Central memory CD8-positive, alpha-beta T cell (primary cell): Measurements from ENCODE around the gene KRT16.
"Not testable (repeated sequence)": the region's sequence is repeated elsewhere in the genome, so short reads cannot be mapped to it uniquely, and the experiment has no call there.

Experiments
- ATAC-seq: fragments of 150-1000 bp; cut with Tn5 transposase; replicated peaks from 2 replicates; pipeline ENCODE4 v1.10.0; 2022; ENCODE audit warnings: mild to moderate bottlenecking, moderate FRiP score, moderate number of reproducible peaks; ENCODE audit not compliant: poor library complexity, severe bottlenecking; ENCODE audit errors: extremely low read depth
- DNase-seq, 2 donors: peaks; one replicate each; pipeline ENCODE4 v3.0.0; 2021; ENCODE audit warnings: low spot score in 2 of 2
- H3K27ac Mint-ChIP-seq: one replicate; pipeline ENCODE4 v1.8.0; 2022; ENCODE audit warnings: low read depth, mild to moderate bottlenecking, moderate library complexity, mixed read lengths
- H3K27me3 Mint-ChIP-seq: one replicate; pipeline ENCODE4 v1.8.0; 2022; ENCODE audit warnings: mixed read lengths
- H3K36me3 Mint-ChIP-seq: one replicate; pipeline ENCODE4 v1.8.0; 2022; ENCODE audit warnings: mild to moderate bottlenecking, moderate library complexity, mixed read lengths; ENCODE audit not compliant: insufficient read depth
- H3K4me1 Mint-ChIP-seq: one replicate; pipeline ENCODE4 v1.8.0; 2022; ENCODE audit warnings: mixed read lengths
- H3K4me3 Mint-ChIP-seq: one replicate; pipeline ENCODE4 v1.8.0; 2022; ENCODE audit warnings: mild to moderate bottlenecking, moderate library complexity, mixed read lengths
- H3K9me3 Mint-ChIP-seq: one replicate; pipeline ENCODE4 v1.8.0; 2022; ENCODE audit warnings: mixed read lengths

The KRT16 gene

DNA sequence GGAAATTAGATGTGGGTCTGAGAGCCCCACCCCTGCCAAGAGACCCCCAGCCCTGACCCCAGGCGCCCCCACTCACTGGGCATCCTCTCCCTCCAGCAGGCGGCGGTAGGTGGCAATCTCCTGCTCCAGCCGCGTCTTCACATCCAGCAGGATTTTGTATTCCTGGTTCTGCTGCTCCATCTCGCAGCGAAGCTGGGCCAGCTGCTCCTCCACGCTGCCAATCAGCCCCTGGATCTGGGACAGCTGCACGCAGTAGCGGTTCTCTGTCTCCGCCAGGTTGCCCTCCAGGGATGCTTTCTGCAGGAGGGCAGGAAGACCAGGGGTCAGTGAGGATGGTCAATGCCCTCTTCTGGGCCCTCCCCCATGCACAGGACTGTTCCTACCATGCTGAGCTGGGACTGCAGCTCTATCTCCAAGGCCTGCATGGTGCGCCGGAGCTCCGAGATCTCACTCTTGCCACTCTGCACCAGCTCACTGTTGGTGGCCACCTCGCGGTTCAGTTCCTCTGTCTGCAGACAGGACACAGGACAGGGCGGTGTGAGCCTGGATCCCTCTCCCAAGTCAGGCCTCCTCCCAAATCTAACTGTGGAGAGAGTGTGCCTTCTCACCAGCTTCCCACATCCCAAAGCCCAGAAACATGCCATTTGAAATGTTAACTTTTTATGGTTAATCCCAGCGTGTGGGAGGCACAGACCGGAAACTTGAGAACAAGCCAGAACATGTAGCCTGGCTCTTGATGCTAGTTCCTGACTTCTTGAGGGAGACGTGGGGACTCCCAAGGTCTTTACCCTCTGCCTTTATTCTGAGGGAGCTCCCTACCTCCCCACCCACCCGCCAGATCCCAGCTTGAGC is 8.2 kb upstream of the KRT16 start:
- peaks cover 36% of the 10 kb centered on the region for H3K27me3 Mint-ChIP-seq
- no peak overlapping the region for H3K27ac Mint-ChIP-seq
- H3K4me1 Mint-ChIP-seq, result no peaks in the 10 kb centered on the region
- no peak overlapping the region for H3K4me3 Mint-ChIP-seq
- H3K36me3 Mint-ChIP-seq, result peaks cover 5% of the 10 kb centered on the region
- ATAC-seq, result no peak
- DNase-seq, result no peak
- no peaks in the 10 kb centered on the region for H3K9me3 Mint-ChIP-seq

DNA sequence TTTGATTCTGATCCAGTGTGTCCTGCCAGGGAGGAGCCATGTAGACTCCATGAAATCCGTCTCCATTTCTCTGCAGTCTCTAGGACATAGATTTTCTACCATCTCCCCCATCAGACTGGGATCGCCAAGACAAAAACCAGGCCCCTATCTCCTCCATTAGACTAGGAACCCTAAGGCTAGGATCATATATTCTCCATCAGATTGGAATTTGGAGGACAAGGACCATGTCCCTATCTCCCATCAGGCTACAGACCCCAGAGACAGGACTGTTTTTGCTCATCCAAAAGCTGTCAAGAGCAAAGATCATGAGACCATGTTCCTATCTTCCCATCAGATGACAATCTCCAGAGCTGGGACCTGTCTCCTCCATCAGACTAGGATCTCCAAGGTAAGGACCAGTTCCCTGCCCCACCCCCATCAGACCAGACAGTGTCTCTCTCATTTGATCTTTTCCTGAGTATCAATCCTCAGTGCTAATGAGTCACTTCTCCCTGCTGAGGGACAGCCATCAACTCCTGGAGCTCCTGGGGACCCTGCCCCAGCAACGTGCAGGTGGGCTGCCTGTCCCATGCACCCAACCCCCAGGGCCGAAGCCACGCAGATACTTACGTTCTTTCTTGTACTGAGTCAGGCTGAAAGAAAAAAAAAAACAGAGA is 7.5 kb upstream of the KRT16 start:
- not testable (repeated sequence) for H3K4me3 Mint-ChIP-seq, ATAC-seq, DNase-seq, H3K36me3 Mint-ChIP-seq, H3K27ac Mint-ChIP-seq, H3K4me1 Mint-ChIP-seq, H3K9me3 Mint-ChIP-seq
- H3K27me3 Mint-ChIP-seq, result peaks cover 39% of the 10 kb centered on the region

DNA sequence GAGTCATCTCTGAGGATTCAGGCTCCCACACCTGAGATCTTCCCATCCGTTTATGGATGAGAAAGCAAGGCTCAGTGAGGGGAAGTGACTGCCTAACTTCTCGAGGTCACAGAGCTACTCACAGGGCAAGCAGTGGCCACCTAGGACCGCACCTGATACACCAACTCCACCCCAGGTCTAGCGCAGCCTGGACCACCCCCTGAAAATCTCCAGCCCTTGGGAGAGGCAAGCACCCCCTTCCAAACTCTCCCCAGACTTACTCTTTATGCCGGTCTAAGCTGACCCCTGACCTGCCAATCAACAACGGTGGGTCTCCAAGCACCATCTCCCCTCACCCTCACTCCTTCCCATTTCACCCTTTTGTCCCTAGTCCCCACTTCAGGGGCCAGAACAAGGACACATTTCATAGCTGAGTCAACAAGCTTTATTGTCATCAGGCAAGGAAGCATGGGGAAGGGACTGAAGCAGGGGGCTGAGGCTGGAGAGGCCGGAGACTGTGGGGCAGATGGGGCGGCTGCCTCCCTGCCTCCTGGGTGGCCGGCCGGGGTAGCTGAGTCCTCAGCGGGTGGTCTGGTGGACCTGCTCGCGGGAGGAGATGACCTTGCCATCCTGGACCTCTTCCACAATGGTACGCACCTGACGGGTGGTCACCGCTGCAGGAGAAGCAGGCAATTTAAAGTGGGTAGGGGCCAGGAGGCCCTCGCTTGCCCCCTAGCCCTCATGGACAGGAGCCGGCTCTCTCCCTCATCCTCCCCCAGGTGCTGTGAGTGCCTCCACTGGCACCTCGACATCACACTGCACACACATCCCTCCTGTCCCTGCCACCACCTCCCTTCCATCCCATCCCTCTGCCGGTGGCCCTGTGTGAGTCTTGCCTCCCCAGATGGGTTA is 6.7 kb upstream of the KRT16 start:
- no peak for DNase-seq
- peaks cover 5% of the 10 kb centered on the region for H3K36me3 Mint-ChIP-seq
- no peak overlapping the region for H3K27ac Mint-ChIP-seq
- no peaks in the 10 kb centered on the region for H3K9me3 Mint-ChIP-seq
- ATAC-seq, result no peak
- H3K27me3 Mint-ChIP-seq, result peaks cover 47% of the 10 kb centered on the region
- H3K4me3 Mint-ChIP-seq, result no peak overlapping the region
- H3K4me1 Mint-ChIP-seq, result no peaks in the 10 kb centered on the region

DNA sequence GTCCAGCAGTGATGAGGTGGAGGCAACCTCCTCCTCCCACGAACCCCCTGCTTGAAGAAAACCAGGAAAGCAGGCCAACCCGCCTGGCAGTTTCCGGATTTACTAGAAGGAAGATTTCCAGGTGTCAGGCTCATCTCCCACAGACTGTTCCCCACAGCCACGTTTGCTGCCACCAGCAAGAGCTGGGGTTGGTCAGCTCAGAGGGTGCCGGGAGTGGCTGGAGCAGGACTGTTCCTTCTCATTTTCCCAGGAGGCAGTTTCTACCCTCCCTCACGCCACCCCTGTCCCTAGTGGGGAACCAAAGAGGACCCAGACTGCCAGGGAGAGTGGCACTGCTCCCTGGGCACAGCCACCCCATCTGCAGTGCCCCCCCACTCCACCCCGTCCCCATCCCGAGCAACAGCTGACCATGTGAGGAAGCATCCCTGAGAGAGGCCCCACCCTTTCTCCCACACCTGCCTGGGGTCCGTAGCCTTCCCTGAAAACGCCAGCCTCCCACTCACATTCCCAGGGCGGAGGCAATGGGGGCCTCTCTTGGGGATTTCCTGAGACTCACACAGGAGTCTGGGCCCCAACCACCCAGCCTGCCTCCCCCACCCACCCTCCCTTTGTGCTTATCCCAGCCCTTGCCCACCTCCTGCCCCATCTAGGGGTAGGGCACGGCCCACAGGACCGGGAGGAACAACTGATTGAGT is 5.9 kb upstream of the KRT16 start:
- Mint-ChIP-seq H3K4me1 (no peaks in the 10 kb centered on the region), H3K36me3 (peaks cover 5% of the 10 kb centered on the region), H3K4me3 (no peak overlapping the region), H3K27ac (no peak overlapping the region), H3K9me3 (no peaks in the 10 kb centered on the region), H3K27me3 (peaks cover 55% of the 10 kb centered on the region)
- DNase-seq (no peak), ATAC-seq (no peak)

DNA sequence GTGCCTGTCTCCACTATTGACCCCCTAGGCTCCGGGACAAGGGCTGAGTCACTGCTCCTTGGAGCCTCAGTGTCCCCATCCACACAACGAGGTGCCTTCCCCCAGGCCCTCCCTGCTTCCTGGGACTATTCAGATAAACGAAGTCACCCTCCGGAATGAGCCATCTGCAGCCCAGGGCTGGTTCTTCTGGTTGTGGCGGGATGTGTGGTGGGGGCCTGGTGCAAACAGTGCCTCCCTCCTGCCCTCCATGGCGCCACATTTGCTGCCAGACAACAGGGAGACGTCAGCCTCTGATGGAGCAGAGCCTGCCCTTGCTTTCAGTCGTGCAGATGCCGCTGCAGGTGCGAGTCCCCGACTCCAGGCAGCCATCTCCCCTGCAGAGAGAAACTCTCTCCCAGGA is 5.1 kb upstream of the KRT16 start:
- DNase-seq, result no peak
- Mint-ChIP-seq H3K27me3 (peaks cover 59% of the 10 kb centered on the region), H3K27ac (no peak overlapping the region), H3K4me1 (no peaks in the 10 kb centered on the region), H3K4me3 (no peak overlapping the region), H3K9me3 (no peaks in the 10 kb centered on the region), H3K36me3 (peaks cover 5% of the 10 kb centered on the region)
- ATAC-seq, result no peak

DNA sequence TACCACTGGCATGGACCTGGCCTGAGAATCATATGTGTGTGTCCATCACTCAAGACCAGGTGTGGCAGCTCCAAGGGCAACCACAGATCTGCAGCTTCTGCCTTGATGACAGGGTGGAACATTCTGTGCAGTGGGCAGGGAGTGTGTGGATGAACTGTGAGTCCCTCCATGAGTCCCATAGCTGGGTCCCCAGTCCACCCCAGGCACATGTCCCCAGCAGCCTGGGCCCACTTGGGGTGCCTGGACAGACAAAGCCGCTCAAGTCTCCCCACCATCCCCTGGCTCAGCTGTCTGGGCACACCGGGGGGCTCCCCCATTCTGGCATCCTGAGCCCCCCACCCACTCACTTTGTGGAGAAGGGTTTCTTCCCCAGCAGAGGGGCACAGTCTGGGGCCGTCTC is 4.6 kb upstream of the KRT16 start:
- H3K4me3 Mint-ChIP-seq, result no peak overlapping the region
- DNase-seq (no peak), ATAC-seq (no peak)
- no peak overlapping the region for H3K27ac Mint-ChIP-seq
- peaks cover 58% of the 10 kb centered on the region for H3K27me3 Mint-ChIP-seq
- no peaks in the 10 kb centered on the region for H3K4me1 Mint-ChIP-seq
- H3K36me3 Mint-ChIP-seq, result peaks cover 2% of the 10 kb centered on the region
- no peaks in the 10 kb centered on the region for H3K9me3 Mint-ChIP-seq

DNA sequence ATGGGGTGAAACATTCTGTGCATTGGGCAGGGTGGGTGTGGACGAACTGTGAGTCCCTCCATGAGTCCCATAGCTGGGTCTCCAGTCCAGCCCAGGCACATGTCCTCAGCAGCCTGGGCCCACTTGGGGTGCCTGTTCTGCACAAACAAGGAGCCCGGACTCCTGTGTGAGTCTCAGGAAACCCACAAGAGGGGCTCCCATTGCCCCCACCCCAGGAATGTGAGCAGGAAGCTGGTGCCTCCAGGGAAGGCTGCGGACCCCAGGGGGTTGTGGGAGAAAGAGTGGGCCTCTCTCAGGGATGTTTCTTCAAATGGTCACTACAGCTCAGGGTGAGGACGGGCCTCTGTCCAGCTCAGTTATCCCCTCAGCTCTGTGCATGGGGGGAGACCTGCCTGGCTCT is 3.9 kb upstream of the KRT16 start:
- peaks cover 52% of the 10 kb centered on the region for H3K27me3 Mint-ChIP-seq
- not testable (repeated sequence) for H3K36me3 Mint-ChIP-seq, H3K9me3 Mint-ChIP-seq, H3K27ac Mint-ChIP-seq, DNase-seq, H3K4me3 Mint-ChIP-seq, H3K4me1 Mint-ChIP-seq, ATAC-seq

DNA sequence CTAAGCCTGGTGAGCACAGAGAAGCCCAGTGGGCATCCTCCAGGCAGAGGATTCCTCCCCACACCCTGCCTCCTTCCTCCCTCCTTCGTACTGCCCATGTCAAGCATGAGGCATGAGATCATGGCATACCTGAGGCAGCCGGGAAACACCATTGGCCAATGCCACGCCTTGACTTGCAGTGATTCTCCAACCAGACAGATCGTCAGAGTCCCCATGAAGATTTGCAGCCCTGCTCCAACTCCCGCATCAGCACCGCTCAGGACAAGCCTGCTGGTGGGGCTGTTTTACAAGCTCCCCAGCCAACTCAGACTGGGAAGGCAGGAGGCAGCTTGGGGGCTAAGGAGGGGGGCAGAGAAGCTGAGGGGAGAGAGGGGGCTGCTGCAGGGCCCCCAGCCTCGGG is 2.9 kb upstream of the KRT16 start:
- no peaks in the 10 kb centered on the region for H3K9me3 Mint-ChIP-seq
- H3K27me3 Mint-ChIP-seq, result peaks cover 47% of the 10 kb centered on the region
- no peak overlapping the region for H3K4me3 Mint-ChIP-seq
- H3K36me3 Mint-ChIP-seq, result peaks cover 2% of the 10 kb centered on the region
- H3K27ac Mint-ChIP-seq, result no peak overlapping the region
- no peaks in the 10 kb centered on the region for H3K4me1 Mint-ChIP-seq
- DNase-seq (no peak), ATAC-seq (no peak)

DNA sequence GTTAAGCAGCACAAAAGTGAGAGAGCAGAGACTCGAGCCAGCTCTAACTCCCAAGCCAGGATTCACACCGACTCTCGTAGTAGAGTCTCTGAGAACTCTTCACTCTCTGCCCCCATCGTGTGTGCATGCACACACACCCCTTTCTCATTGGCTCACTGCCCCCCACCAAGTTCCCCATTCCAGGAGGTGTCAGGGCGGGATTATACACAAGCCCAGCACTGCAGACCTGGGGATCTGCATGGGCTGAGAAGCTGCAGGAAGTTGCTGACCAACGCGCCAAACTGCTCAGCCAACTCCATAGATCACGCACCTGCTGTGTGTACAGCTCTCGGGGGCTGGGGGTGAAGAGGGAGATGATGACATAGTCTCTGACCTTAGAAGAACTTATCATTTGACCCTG is 2.2 kb upstream of the KRT16 start:
- H3K36me3 Mint-ChIP-seq, result not testable (repeated sequence)

DNA sequence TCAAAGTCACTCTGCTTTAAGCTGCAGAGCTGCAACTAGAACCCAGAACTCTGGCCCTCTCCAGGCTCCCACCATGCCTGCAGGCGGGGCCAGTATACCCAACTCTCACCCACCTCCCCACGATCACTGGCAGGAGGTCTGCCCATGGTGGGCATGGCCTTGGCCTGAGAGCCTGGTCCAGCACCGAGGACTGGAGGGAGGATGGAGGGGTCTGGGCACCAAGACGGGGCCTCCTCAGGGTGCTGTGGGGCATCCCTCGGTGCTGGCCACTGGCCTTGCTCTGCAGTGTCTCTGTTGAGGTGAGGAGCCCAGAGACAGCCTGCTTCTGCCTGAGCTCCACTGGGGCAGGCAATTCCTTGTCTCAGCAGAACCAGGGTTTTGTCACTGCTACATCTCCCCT is 1.5 kb upstream of the KRT16 start:
- no peaks in the 10 kb centered on the region for H3K4me1 Mint-ChIP-seq
- peaks cover 43% of the 10 kb centered on the region for H3K27me3 Mint-ChIP-seq
- DNase-seq (no peak), ATAC-seq (no peak)
- H3K27ac Mint-ChIP-seq, result no peak overlapping the region
- H3K4me3 Mint-ChIP-seq, result no peak overlapping the region
- no peaks in the 10 kb centered on the region for H3K36me3 Mint-ChIP-seq
- no peaks in the 10 kb centered on the region for H3K9me3 Mint-ChIP-seq

More for the DNA sequence above, 2.2 kb upstream of the KRT16 start:
- not testable (repeated sequence) for H3K4me3 Mint-ChIP-seq, ATAC-seq, H3K4me1 Mint-ChIP-seq, DNase-seq, H3K9me3 Mint-ChIP-seq, H3K27ac Mint-ChIP-seq
- peaks cover 45% of the 10 kb centered on the region for H3K27me3 Mint-ChIP-seq

DNA sequence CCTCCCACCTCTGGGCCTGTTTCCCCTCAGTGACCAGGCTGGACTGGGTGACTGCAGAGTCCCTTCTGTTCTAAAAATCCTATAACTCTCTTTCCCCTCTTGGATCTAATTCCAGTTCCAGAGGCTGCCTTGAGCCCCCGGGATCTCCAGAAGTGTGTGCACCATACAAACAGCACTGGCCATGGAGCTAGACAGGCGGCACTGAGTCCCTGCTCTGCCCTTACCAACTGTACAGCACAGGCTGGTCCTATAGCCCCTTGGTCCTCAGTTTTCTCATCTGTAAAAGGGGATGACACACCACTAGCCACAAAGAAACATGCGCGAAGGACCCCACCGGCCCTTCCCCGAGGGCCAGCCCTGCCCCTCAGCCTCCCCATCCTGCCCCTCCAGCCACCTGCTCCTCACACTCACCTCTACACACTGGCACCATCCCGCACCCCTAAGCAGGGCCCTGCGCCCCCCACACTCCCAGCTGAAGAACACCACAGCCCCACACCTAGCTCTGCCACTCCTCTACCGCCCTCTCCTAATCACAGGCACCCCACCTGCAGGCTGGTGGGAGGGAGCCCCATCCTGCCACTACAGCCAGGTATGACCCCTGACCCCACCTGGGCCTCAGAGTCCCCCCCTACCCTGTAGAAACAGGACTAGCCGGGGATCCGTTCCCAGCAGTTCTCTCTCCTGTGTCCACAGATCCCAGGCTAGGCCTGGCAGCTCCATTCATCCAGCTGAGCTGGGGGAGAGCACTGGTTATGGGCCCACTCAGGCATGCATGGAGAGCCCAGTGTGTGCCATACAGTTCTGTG is 913 bp upstream of the KRT16 start:
- Mint-ChIP-seq H3K36me3 (no peaks in the 10 kb centered on the region), H3K4me1 (no peaks in the 10 kb centered on the region), H3K4me3 (no peak overlapping the region), H3K27me3 (peaks cover 39% of the 10 kb centered on the region), H3K27ac (no peak overlapping the region), H3K9me3 (no peaks in the 10 kb centered on the region)
- no peak for ATAC-seq
- DNase-seq, result no peak
